RPMI7951 (cell line): ENCODE results near the gene PRTFDC1. TPM values are rescaled to one million over a fixed set of nuclear protein-coding genes. Genes with fewer than 3 reads are reported as not detected.
"Not testable (repeated sequence)": the region's sequence is repeated elsewhere in the genome, so short reads cannot be mapped to it uniquely, and the experiment has no call there.

ENCODE experiments used
- DNase-seq: peaks from one replicate; pipeline ENCODE4 v3.0.0-alpha.2; 2012; ENCODE audit warnings: low read depth
- total RNA-seq: library from RNA; depleted of rRNA; stranded (reverse); fragments of >200 nt; shearing (Covaris generic); gene quantifications from 2 replicates; pipeline ENCODE4 v1.2.3, GENCODE V29; 2014

PRTFDC1 gene
- total RNA-seq, 1 experiment from 2014 or later: not detected

- DNase-seq: no peak
Observed at GRCh38 chr10:24844742-24845141, 107.7 kb downstream of the PRTFDC1 start.

DNA sequence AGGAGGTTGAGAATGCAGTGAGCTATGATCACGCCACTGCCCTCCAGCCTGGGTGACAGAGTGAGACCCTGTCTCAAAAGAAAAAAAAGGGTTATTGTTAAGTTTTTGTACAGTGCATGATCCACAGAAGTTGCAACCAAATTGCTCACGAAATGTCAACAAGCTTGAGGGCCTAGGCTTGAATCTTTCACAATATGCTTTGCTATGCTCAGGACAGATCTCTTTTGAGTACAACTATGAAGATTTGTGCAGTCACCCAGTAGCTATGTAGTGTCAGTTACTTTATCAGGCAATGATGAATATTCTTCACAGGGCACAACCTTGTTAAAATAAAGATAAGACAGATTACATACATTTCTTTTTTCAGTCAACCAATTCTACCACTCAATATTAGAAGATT, 109.2 kb downstream of the PRTFDC1 start:
- DNase-seq: no peak

DNA sequence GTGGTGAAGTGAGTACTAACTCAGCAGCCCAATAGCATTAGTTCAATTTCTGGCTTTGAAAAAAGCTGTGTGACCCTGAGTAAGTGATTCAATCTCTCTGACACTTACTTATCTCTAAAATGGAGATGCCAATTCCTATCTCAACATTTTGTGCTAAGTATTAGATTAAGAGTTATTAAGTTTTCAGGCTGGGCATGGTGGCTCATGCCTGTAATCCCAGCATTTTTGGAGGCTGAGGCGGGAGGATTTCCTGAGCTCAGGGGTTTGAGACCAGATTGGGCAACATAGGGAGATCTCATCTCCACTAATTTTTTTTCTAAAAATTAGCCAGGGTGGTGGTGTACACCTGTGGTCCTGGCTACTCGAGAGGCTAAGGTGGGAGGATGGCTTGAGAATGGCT, 109.5 kb downstream of the PRTFDC1 start:
- DNase-seq: no peak

- DNase-seq: no peak
Observed at GRCh38 chr10:24841530-24841929, 110.9 kb downstream of the PRTFDC1 start.

DNA sequence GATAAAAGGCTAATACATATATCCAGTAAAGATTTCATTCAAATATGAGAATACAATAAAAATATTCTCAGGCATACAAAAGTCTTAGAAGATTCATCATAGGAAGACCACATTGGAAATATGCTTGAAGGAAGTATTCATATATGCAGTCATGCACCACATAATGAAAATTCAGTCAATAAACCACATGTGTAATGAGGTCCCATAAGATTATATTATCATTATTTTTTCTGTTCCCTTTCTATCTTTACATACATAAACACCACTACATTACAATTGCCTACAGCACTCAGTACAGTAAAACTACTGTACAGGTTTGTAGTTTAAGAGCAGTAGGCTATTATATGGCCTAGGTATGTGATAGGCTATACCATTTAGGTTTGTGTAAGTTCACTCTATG, 111.6 kb downstream of the PRTFDC1 start:
- DNase-seq: no peak

DNA sequence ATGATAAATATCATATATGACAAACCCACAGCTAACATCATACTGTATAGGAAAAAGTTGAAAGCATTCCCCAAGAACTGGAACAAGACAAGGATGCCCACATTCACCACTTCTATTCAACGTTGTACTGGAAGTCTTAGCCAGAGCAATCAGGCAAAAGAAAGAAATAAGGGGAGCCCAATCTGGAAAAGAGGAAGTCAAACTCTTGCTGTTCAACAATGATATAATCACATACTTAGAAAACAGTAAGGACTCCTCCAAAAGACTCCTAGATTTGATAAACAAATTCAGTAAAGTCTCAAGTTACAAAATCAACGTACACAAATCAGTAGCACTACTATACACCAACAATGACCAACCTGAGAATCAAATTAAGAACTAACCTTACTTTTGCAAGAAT, 114.6 kb downstream of the PRTFDC1 start:
- DNase-seq: not testable (repeated sequence)

DNA sequence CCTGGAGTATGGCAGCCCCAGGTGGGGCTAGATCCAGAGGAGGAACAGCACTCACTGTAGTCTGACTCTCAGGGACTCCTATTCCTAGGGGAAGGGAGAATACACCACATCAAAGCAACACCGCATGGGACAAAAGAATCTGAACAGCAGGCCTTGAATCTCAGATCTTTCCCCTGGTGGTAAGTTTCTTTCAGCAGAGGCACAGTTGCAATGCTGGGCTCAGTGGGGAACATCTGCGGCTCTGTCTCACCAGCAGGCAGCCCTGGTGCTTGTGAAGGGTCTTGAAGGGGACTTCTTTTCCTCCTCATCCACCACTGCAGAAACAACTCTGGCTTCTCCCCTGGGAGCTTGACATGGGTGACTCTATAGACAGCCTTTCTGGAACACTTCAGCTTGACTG, 117.5 kb downstream of the PRTFDC1 start:
- no peak for DNase-seq

- DNase-seq: peak; percentile 81
Observed at GRCh38 chr10:24826009-24826408, 126.4 kb downstream of the PRTFDC1 start.

DNA sequence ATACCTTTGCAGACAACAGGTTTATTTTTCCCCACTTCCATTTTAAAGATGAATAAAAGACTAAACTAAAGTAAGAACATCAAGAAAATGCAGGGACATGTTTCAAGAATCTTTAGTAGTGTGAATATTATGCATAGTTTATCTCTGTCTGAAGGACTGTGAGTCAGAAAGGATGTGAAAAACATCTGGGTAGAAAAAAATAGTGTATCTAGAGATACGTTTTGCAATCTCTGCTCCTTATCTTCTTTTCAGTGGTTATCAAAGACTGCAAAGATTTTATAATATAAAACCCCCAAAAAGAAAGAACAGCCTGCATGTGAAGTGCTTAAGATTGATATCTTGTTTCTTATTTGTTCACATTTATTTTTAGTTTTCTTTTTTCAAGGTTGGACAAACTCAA, 126.9 kb downstream of the PRTFDC1 start:
- DNase-seq: peak; percentile 57

GRCh38 chr10:24824536-24824935, 127.9 kb downstream of the PRTFDC1 start:
- DNase-seq: no peak

GRCh38 chr10:24824124-24824523, 128.3 kb downstream of the PRTFDC1 start:
- DNase-seq: no peak

DNA sequence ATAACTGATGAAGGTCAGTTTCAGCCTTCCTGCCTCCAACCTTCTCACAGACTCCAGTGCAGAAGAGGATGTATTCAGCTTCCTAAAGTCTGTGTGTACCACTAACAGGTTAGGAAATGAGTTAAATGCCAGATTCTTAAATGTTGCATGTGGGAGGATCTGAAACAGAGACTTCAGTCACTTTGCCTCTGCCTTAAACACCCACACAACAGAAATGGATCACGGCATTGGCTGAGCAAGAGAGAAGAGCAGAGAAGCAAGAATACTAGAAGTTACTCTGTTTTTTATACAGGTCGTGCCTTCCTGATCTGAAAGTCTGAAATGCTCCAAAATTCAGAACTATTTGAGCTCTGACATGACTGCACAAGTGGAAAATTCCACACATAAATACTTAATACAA, 129.8 kb downstream of the PRTFDC1 start:
- DNase-seq: no peak

DNA sequence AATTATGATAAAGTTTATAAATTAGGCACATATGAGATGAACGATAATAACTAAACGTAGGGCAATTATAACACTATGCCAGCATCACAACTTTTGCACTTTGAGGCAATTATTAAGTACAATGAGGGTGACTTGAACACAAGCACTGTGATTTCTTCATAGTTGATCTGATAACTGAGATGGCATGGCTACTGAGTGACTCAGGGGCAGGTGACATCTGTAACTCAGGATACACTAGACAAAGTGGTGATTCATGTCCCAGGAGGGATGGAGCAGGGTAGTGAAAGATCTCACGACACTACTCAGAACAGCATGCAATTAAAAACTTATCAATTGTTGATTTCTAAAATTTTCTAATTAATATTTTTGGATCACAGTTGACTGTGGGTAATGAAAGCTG, 130.4 kb downstream of the PRTFDC1 start:
- DNase-seq: peak; percentile 67

GRCh38 chr10:24816868-24817396, 135.5 kb downstream of the PRTFDC1 start:
- DNase-seq: no peak

DNA sequence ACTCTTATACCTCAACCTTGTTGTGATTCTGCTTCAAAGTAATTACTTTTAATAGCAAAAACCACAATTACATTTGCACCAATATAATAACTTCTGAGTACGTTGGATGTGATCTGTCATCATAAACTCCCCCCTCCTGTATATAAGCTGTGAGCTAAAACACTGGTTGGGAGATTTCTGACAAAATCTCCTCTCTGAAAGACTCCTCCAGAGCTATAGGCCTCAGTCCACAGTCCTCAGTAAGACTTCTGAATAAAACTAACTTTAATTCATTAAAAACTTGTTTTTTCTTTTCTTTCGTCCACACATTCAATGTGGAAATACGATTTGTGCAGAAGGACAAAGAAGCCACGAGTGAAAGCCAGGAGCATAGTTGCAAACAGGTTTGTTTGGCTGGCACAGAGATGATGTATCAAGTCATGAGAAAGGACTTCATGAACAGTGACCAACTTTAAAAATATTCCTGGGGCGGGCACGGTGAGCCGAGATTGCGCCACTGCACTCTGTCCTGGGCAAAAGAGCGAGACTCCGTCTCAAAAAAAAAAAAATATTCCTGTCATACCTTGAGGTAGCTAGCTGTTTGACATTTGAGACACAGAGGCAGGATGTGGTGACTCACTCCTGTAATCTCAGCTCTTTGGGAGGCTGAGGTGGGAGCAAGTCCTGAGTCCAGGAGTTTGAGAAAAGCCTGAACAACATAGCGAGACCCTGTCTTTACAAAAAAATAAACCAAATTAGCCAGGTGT, 137.7 kb downstream of the PRTFDC1 start:
- DNase-seq: peak; percentile 63

DNA sequence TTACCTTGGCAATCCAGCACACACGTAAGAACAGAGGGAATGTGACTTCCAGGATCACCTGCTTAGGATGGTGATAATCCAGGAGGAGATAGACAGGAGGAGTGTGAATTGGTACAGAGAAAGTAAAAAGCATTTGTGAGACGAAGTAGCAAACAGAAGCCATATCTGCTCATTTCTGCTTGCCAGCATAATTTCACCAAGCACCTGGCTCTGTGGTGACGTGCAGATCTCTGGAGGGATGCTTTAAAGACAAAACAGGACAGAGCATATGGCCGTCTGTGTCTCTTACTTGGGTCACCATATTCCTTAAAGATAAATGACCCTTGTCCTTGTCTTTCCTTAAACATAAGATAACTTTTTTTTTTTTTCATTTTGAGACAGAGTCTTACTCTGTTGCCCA, 138.6 kb downstream of the PRTFDC1 start:
- no peak for DNase-seq

DNA sequence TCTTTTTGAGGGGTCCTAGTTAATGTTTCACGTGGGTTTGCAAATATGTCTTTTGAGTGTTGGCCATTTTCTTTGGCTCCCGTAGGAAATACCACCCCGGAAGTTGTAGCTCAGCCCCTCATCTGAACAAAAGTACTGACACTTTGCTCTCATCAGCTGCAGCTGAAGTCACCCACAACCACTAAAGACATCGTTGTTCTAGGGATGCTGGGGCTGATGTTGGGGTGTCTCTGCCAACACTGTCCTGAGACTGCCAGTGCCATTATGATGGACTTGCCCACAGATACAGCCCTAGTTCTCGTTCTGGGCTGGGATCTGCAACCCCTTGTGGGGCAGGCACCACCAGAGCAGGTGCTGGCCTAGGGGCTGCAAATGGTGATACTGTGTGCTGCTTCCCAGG, 146.1 kb downstream of the PRTFDC1 start:
- DNase-seq: no peak

DNA sequence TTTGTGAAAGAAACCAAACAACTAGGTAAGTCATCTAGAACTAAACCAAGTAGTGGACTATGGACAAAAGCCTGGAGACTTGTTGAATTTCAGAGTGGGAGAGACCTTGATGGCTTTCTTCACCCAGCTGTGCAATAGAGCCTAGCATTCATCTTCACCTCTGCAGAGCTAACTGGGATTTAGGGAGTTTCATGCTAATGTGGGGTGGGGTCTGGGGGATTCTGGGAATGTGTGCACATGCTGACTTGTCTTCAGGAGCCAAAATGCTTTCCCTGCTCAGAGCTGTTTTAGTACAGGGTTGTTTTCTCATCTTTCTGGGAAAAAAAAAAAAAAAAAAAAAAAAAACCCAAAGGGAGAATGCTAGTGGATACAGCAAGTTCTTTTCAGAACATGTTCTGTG, 147.4 kb downstream of the PRTFDC1 start:
- no peak for DNase-seq

DNA sequence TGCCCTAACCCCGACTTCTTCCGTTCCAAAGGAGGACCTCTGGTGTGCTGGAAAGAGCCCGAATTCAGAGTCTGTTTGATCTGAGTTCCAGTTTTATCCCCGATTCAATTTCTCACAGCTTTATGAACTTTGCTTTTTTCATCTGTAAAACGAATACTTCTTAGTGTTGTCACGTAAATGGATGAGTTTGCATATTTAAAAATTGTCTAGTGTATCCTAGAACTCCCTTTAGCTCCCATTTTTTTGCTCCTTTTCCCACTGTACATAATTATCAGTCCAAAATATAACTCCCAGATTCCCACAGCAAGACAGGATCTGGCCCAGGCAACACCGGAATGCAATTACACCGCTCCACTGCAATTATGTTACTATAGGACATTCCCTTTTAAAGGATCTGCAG, 148.0 kb downstream of the PRTFDC1 start:
- DNase-seq: no peak

- no peak for DNase-seq
Observed at GRCh38 chr10:24802378-24802777, 150.0 kb downstream of the PRTFDC1 start.

DNA sequence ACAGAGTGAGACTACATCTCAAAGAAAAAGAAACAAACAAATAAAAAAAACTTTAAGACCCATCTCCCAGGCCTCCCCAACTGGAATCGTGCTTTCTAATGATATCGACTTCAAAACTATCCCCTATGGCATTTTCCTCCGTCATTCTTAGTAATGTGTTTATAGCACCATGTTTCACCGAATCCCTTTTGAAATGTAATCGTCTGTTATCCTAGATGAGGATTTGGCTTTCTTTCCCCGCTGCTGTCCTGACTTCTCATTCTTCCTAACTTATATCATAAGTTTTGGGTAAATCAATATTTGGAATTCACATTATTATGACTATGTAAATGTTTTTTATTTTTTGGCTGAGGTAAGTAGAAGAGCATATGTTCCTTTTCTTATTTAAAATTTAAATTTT, 151.5 kb downstream of the PRTFDC1 start:
- DNase-seq: no peak
